Measurements from ENCODE around the gene PTGDR.
A peak's percentile ranks its signal among the peaks of the same experiment; 100 is the strongest.

PTGDR gene

GRCh38 chr14:52313903-52314594 lies 46.6 kb downstream of the PTGDR start, which contains the start of gene PTGER2:
Gene PTGER2, plus strand, starts transcription at chr14:52314312. Its CDS starts 237 bp downstream, at chr14:52314549.
- peak; percentile 79 for DNase-seq

GRCh38 chr14:52314595-52315354 lies 47.3 kb downstream of the PTGDR start:
- peak; percentile 58 for DNase-seq

GRCh38 chr14:52315355-52315718 lies 47.8 kb downstream of the PTGDR start:
- DNase-seq = no peak

GRCh38 chr14:52318062-52318461 lies 50.6 kb downstream of the PTGDR start:
- DNase-seq = no peak

- DNase-seq = no peak
These were observed 51.5 kb downstream of the PTGDR start for GRCh38 chr14:52318826-52319645.

GRCh38 chr14:52319919-52320318 lies 52.4 kb downstream of the PTGDR start:
- DNase-seq = no peak

- peak; percentile 26 for DNase-seq
These were observed 57.6 kb downstream of the PTGDR start for GRCh38 chr14:52325126-52325525.

GRCh38 chr14:52325630-52326029 lies 58.1 kb downstream of the PTGDR start:
- no peak for DNase-seq

Data from DMS79 treated with DMSO at 0.1 percent for 48 hours (cell line).